ENCODE results near the gene STOM.

DNA sequence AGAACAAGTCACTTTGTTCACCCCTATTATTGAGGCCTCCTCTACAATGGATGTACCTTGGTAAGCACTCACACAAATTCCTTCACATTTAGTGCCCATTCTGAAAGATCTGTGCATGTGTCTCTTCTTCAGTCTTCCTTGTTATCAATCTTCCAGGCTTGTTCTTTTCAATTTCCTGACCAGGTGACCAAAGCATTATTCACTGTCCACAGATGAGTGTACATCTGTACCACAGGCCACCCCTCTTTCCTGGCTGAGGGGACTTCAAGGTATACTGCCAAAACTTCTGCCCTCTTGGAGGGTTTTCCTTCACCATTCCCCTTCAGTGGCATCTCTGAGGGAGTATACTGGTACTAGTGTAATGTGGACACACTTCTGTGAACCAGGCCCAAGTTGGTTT is 25.5 kb upstream of the STOM start:
- TF ChIP-seq, protein P1, sequence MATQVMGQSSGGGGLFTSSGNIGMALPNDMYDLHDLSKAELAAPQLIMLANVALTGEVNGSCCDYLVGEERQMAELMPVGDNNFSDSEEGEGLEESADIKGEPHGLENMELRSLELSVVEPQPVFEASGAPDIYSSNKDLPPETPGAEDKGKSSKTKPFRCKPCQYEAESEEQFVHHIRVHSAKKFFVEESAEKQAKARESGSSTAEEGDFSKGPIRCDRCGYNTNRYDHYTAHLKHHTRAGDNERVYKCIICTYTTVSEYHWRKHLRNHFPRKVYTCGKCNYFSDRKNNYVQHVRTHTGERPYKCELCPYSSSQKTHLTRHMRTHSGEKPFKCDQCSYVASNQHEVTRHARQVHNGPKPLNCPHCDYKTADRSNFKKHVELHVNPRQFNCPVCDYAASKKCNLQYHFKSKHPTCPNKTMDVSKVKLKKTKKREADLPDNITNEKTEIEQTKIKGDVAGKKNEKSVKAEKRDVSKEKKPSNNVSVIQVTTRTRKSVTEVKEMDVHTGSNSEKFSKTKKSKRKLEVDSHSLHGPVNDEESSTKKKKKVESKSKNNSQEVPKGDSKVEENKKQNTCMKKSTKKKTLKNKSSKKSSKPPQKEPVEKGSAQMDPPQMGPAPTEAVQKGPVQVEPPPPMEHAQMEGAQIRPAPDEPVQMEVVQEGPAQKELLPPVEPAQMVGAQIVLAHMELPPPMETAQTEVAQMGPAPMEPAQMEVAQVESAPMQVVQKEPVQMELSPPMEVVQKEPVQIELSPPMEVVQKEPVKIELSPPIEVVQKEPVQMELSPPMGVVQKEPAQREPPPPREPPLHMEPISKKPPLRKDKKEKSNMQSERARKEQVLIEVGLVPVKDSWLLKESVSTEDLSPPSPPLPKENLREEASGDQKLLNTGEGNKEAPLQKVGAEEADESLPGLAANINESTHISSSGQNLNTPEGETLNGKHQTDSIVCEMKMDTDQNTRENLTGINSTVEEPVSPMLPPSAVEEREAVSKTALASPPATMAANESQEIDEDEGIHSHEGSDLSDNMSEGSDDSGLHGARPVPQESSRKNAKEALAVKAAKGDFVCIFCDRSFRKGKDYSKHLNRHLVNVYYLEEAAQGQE (IDR thresholded peaks at IDR 0.05; ENCODE audit: insufficient read depth in 1 of 2, low read depth in 2 of 2, low read length in 2 of 2), result no peak
- no peak for TF ChIP-seq FOXP2 (optimal IDR thresholded peaks at IDR 0.05; ENCODE audit: borderline replicate concordance, extremely low read depth, extremely low read length, insufficient read depth)
- TF ChIP-seq POLR2AphosphoS5 (IDR thresholded peaks at IDR 0.05; ENCODE audit: low read depth, low read length), result no peak
